Ureter (tissue), 1 donor: ENCODE data around the gene FYN. TPM values are rescaled to one million over a fixed set of nuclear protein-coding genes. Genes with fewer than 3 reads are reported as not detected.

Source experiments
- DNase-seq: peaks from one replicate; pipeline ENCODE4 v3.0.0-alpha.2; 2020; ENCODE audit warnings: low spot score
- total RNA-seq: library from RNA; stranded (reverse); gene quantifications from one replicate; pipeline ENCODE4 v1.2.4, GENCODE V29; 2023
- donor health status: DM: yes; HTN: yes; CAD: no.

The FYN gene
- total RNA-seq, 1 donor from 2014 or later: 62.6 TPM

DNA sequence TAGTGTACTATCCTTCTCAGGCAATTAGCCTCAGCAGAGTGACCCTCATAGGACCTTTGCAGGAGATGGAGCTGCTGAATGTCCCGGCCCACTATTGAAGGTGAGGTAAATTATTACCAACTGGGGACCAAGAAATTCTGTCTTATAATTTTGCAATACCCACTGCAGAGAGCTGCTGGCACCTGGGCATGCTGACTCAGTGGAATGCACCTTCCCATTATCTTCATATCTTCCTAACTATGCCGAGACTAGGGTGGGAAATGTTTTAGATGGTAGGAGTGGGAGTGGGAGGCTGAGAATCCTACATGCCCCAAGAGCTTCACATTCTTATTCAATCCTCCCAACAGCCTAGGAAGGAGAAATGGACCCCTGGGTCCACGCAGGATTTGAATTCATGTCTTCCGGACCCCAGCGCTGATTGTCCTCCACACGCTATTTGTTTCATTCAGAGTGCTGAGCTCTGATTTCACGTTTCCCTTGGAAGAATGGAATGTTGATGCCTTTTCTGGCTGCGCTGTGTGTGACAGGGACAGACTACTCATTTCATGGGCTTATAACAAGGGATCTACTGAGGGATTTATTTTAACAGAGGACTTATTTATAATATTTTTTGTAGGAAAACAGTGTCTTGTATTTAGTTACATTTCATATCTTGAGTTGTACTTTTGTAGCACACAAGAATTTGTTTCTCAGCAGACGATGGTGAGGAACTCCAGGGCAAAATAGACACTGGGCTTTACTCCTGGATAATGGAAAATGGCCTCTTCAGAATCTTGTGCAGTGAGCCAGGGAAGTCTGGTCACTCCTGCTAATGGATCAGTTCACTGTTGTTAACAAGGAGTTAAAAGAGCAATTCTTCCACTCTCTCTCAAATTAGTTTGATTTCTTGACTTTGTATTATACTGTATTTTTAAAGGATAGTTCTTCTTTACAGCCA lies 66.4 kb downstream of the FYN start:
- DNase-seq: no peak

DNA sequence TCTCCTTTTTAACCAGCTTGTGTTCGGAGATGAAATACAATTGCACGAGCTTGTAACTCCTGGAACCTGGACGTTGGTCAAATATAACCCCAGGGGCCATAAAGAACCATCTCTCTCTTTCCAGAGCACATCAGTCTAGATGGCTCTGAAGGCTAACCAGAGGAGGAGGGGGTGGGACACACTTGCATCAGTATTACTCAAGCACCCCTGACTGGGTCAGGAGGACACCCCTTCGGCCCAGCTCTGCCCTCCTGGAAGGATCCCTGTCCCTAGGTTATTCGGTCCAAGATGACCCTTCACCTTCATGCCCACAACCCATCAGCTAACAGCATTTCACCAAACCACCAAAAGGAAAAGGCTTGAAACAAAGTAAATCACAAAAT lies 67.1 kb downstream of the FYN start:
- DNase-seq: no peak

GRCh38 chr6:111805511-111806164 lies 67.6 kb downstream of the FYN start:
- no peak for DNase-seq

DNA sequence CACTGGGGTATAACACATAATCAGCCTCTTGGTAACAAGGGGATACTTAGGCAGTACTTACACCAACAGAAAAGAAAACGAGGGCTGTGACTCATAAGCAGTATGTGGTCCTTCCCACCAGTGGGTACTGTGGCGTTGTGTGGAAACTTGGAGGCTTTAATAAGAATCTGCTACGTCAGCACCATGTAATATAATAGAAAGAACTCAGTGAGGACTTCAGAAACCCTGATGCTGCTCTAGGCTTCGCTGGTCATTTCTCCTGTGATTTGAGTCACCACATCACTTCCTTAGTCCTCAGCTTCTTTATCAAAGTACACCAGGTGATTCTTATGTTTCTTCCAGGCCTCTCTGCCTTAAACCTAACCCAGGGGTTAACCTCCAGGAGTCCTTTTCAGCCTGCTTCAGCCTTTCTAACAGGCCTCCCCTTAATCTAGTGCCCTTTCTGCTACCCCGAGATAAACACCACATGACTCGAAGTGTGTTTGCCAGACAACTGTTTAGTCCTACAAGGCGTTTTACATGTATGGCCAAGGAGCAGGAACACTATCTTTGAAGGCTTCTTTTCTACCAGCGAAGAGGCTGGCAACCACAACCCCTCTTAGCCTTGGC lies 68.5 kb downstream of the FYN start:
- no peak for DNase-seq

DNA sequence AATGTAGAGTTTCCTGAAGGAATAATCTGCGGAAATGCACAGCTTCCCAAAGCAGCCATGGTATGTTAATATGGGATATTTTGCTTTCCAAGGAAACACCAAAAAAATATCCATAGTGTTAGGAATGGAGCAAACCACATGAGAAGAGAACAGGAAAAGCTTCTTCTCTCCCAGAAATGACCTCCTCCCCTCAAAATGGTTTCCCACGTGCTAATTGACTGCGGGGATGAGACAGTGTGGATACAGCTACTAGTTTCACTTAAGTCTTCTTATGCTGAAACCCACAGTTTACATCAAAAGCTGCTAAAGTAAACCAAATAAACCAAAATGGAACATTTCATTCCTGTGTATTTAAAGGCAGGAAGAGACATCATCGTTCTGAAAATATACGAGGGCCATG lies 69.4 kb downstream of the FYN start:
- DNase-seq: no peak

GRCh38 chr6:111803371-111803770 lies 69.9 kb downstream of the FYN start:
- no peak for DNase-seq

GRCh38 chr6:111802720-111803330 lies 70.4 kb downstream of the FYN start:
- DNase-seq: no peak

GRCh38 chr6:111802015-111802414 lies 71.2 kb downstream of the FYN start:
- no peak for DNase-seq

DNA sequence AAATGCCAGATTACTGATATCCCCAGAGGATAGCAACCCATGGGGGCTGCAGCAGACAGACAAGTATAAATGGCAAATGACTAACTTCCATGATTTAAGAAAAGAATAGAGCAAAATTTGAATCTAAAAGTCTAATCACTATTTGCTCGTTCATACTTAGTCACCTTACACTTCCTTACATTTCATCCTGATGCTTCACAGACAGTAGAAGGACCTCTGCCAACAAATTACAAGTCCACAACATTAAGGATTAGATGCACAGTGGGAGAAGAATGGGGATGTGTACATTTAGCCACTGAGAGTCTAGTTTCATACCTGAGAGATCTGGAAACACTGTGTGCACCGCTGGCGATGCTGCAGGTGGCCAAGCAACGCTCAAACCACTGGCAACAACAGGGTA lies 72.4 kb downstream of the FYN start:
- DNase-seq: no peak

DNA sequence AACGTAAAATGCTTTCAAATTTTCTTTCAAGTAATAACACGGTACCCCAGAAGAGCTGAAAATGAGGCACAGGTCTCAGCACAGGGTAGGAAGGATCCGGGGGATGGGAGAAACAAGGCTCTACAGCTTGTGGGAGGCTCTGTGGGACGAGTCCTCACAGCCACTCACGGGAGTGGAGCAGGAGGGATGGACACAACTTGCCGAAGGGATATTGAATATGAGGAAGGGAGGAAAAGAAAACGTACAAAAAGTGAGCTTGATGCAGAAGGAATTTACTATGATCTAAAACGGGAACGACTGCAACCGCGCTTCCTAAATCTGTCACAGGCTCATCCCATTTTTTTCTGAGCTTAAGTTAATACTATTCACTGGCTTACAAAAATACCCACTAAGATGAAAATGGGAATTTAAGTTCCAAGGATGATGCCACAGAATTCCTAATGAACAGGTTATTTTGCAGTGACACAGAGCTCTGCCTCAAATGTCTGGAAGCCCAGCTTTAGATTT lies 72.9 kb downstream of the FYN start:
- no peak for DNase-seq

GRCh38 chr6:111799576-111800258 lies 73.5 kb downstream of the FYN start:
- DNase-seq: no peak

DNA sequence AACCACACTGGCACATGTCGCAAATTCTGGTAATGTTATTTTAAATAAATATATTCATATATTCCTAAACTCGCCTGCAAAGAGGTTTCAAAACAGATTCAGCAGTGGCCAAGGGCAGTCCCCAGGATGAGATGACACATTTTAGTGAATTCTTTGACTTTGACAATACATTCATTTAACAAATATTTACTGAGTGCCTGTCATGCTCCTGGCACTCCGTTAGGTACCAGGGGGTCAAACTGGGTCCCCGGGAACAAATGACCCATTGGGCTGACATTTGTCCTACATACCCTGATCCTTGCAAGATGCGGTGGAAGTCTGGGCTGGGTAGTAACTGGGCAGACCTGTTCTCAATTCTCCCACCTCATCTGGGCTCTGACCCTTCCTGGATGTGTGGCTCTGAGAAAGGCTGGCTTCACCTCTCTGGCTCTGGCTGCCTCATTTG lies 74.9 kb downstream of the FYN start:
- no peak for DNase-seq

- DNase-seq: no peak
These were observed 76.8 kb downstream of the FYN start for GRCh38 chr6:111796310-111796918.

GRCh38 chr6:111795558-111795957 lies 77.7 kb downstream of the FYN start:
- no peak for DNase-seq

DNA sequence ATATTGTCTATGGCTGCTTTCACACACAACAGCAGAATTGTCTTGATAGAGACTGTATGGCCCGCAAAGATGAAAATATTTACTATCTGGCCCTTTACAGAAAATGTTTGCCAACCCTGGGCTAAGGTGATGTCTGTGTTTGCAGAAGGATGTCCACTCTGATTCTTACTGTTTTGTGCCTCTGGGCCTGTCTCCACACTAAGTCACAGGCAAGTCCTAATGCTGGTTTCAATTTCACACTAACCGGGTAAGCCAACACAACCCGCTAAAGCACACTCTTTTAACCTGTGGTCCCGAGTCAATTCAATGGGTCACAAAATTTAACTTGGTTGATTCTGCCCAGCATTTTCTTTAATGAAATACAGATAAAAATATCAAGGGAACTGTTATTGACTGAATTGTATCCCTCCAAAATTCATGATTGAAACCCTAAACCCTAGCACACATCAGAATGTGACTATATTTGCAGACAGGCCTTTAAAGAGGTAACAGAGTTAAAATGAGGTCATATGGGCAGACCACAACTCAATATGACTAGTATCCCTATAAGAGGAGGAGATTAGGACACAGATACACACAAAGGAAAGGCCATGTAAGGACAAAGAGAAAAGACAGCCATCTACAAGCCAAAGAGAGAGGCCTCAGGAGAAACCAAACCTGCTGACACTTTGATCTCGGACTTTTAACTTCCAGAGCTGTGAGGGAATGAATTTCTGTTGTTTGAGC lies 78.4 kb downstream of the FYN start:
- DNase-seq: no peak

DNA sequence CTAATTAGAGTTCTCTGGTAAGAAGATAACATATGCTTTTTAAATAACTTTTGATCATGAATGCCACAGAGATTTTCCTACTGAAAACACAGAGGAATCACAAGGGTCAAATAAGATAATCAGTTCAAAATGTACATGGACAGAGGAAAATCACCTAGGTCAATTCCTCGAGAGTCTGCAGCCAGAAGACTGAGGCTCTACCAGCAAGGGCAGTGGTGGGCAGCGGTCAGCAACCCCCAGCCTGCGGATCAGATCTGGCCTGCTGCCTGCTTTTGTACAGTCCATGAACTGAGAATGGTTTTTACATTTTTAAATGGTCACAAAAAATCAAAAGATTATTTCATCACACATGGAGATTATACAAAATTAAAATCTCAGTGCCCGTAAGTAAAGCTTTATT lies 79.0 kb downstream of the FYN start:
- no peak for DNase-seq

GRCh38 chr6:111793711-111794111 lies 79.5 kb downstream of the FYN start:
- no peak for DNase-seq

- no peak for DNase-seq
These were observed 80.1 kb downstream of the FYN start for GRCh38 chr6:111792914-111793700.

- no peak for DNase-seq
These were observed 81.0 kb downstream of the FYN start for GRCh38 chr6:111792241-111792640.

DNA sequence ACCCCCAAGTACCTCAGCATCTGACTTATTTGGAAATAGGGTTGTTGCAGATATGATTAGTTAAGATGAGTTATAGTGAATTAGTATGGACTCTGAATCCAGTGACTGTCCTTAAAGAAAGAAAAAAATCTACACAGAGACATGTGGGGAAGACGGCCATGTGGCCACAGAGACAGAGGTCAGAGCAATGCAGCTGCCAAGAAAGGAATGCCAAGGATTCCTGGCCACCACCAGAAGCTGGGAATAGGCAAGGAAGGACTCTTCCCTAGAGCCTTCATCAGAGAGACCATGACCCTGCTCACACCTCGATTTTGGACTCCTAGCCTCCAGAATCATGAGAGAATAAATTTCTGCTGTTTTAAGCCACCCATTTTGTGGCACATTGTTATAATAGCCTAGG lies 81.8 kb downstream of the FYN start:
- DNase-seq: no peak
